ENCODE measurements around the gene GJA9. TPM values are rescaled to one million over a fixed set of nuclear protein-coding genes. Genes with fewer than 3 reads are reported as not detected.

The GJA9 gene
- total RNA-seq, 1 donor from 2014 or later, result not detected

- Histone ChIP-seq H3K9me3 (ENCODE audit: low read depth) (no peaks in the 10 kb centered on the region), H3K9ac (no peak overlapping the region), H3K4me1 (peaks cover 5% of the 10 kb centered on the region), H3K27ac (no peak overlapping the region), H3K4me2 (no peak overlapping the region), H4K20me1 (ENCODE audit: low read depth) (no peaks in the 10 kb centered on the region), H3K36me3 (no peaks in the 10 kb centered on the region), H3K4me3 (no peak overlapping the region), H3F3A (ENCODE audit: low read depth) (no peaks in the 10 kb centered on the region), H3K27me3 (no peaks in the 10 kb centered on the region), H2AFZ (replicated peaks) (no peak overlapping the region), H3K79me2 (ENCODE audit: low read depth) (no peaks in the 10 kb centered on the region)
- Mint-ChIP-seq H3K36me3 (no peaks in the 10 kb centered on the region), H3K27ac (no peak overlapping the region), H3K27me3 (ENCODE audit: insufficient read depth, low read depth) (peaks cover 6% of the 10 kb centered on the region), H3K4me3 (no peak overlapping the region), H3K4me1 (peaks cover 12% of the 10 kb centered on the region), H3K9me3 (no peaks in the 10 kb centered on the region)
- no peak for DNase-seq (ENCODE audit: low spot score)
- TF ChIP-seq EZH2 (IDR thresholded peaks at IDR 0.05) (no peak), EZH2phosphoT487 (IDR thresholded peaks at IDR 0.05) (no peak), CTCF (IDR thresholded peaks at IDR 0.05) (no peak)
Measured at GRCh38 chr1:38829368-38829767, 52.0 kb downstream of the GJA9 start.

GRCh38 chr1:38827318-38827717 lies 54.1 kb downstream of the GJA9 start:
- H3K9ac ChIP-seq, result no peak overlapping the region
- peaks cover 6% of the 10 kb centered on the region for H3K27me3 Mint-ChIP-seq (ENCODE audit: insufficient read depth, low read depth)
- no peaks in the 10 kb centered on the region for H3K9me3 ChIP-seq (ENCODE audit: low read depth)
- no peak overlapping the region for H2AFZ ChIP-seq (replicated peaks)
- H3K4me2 ChIP-seq, result no peak overlapping the region
- no peaks in the 10 kb centered on the region for H4K20me1 ChIP-seq (ENCODE audit: low read depth)
- H3K9me3 Mint-ChIP-seq, result no peaks in the 10 kb centered on the region
- peaks cover 9% of the 10 kb centered on the region for H3K4me1 ChIP-seq
- H3K36me3 Mint-ChIP-seq, result no peaks in the 10 kb centered on the region
- no peaks in the 10 kb centered on the region for H3K79me2 ChIP-seq (ENCODE audit: low read depth)
- no peaks in the 10 kb centered on the region for H3K36me3 ChIP-seq
- H3K4me3 ChIP-seq, result no peak overlapping the region
- peaks cover 6% of the 10 kb centered on the region for H3K4me1 Mint-ChIP-seq
- H3K27ac Mint-ChIP-seq, result no peak overlapping the region
- no peak overlapping the region for H3K27ac ChIP-seq
- no peaks in the 10 kb centered on the region for H3K27me3 ChIP-seq
- DNase-seq (ENCODE audit: low spot score), result no peak
- H3F3A ChIP-seq (ENCODE audit: low read depth), result peaks cover 5% of the 10 kb centered on the region
- TF ChIP-seq EZH2phosphoT487 (IDR thresholded peaks at IDR 0.05) (no peak), CTCF (IDR thresholded peaks at IDR 0.05) (no peak), EZH2 (IDR thresholded peaks at IDR 0.05) (no peak)
- H3K4me3 Mint-ChIP-seq, result no peak overlapping the region

- no peaks in the 10 kb centered on the region for H3K36me3 ChIP-seq
- H4K20me1 ChIP-seq (ENCODE audit: low read depth), result no peaks in the 10 kb centered on the region
- Mint-ChIP-seq H3K27me3 (ENCODE audit: insufficient read depth, low read depth) (peaks cover 6% of the 10 kb centered on the region), H3K4me3 (no peak overlapping the region), H3K36me3 (no peaks in the 10 kb centered on the region), H3K27ac (no peak overlapping the region), H3K4me1 (peaks cover 10% of the 10 kb centered on the region), H3K9me3 (no peaks in the 10 kb centered on the region)
- no peak overlapping the region for H2AFZ ChIP-seq (replicated peaks)
- H3K9me3 ChIP-seq (ENCODE audit: low read depth), result no peaks in the 10 kb centered on the region
- peaks cover 10% of the 10 kb centered on the region for H3K4me1 ChIP-seq
- H3K79me2 ChIP-seq (ENCODE audit: low read depth), result no peaks in the 10 kb centered on the region
- H3F3A ChIP-seq (ENCODE audit: low read depth), result peaks cover 5% of the 10 kb centered on the region
- H3K4me2 ChIP-seq, result no peak overlapping the region
- TF ChIP-seq EZH2 (IDR thresholded peaks at IDR 0.05) (no peak), EZH2phosphoT487 (IDR thresholded peaks at IDR 0.05) (no peak), CTCF (IDR thresholded peaks at IDR 0.05) (no peak)
- no peak overlapping the region for H3K9ac ChIP-seq
- DNase-seq (ENCODE audit: low spot score), result no peak
- H3K27me3 ChIP-seq, result no peaks in the 10 kb centered on the region
- H3K27ac ChIP-seq, result no peak overlapping the region
- H3K4me3 ChIP-seq, result no peak overlapping the region
Measured at GRCh38 chr1:38826886-38827285, 54.5 kb downstream of the GJA9 start.
